NK-92 (cell line): ENCODE data around the gene FBXL20.
"Not testable (repeated sequence)": the region's sequence is repeated elsewhere in the genome, so short reads cannot be mapped to it uniquely, and the experiment has no call there.

Experiments used
- DNase-seq: peaks from one replicate; lab custom pipeline; 2025; ENCODE audit not compliant: unreplicated experiment; lab: John Stamatoyannopoulos, UW

The FBXL20 gene

GRCh38 chr17:39334008-39334744 is 67.2 kb downstream of the FBXL20 start:
- DNase-seq, result not testable (repeated sequence)

- DNase-seq, result no peak
Observed at GRCh38 chr17:39332092-39332491, 69.3 kb downstream of the FBXL20 start.

GRCh38 chr17:39328815-39329214 is 72.6 kb downstream of the FBXL20 start:
- DNase-seq, result no peak

- DNase-seq, result no peak
Observed at GRCh38 chr17:39327109-39327508, 74.3 kb downstream of the FBXL20 start.

- DNase-seq, result no peak
Observed at GRCh38 chr17:39325528-39326240, 75.7 kb downstream of the FBXL20 start.

GRCh38 chr17:39318636-39319035 is 82.8 kb downstream of the FBXL20 start:
- no peak for DNase-seq

- DNase-seq, result no peak
Observed at GRCh38 chr17:39306509-39307212, 94.8 kb downstream of the FBXL20 start.

- DNase-seq, result no peak
Observed at GRCh38 chr17:39305978-39306377, 95.4 kb downstream of the FBXL20 start.

GRCh38 chr17:39304188-39304587 is 97.2 kb downstream of the FBXL20 start:
- DNase-seq, result no peak

GRCh38 chr17:39294060-39294459 is 107.4 kb downstream of the FBXL20 start:
- DNase-seq, result no peak

- not testable (repeated sequence) for DNase-seq
Observed at GRCh38 chr17:39292546-39292945, 108.9 kb downstream of the FBXL20 start.

- DNase-seq, result not testable (repeated sequence)
Observed at GRCh38 chr17:39286513-39286912, 114.9 kb downstream of the FBXL20 start.

- no peak for DNase-seq
Observed at GRCh38 chr17:39284685-39285084, 116.7 kb downstream of the FBXL20 start.

GRCh38 chr17:39283896-39284295 is 117.5 kb downstream of the FBXL20 start:
- DNase-seq, result no peak

- no peak for DNase-seq
Observed at GRCh38 chr17:39283098-39283497, 118.3 kb downstream of the FBXL20 start.

- DNase-seq, result no peak
Observed at GRCh38 chr17:39281806-39282205, 119.6 kb downstream of the FBXL20 start.

- not testable (repeated sequence) for DNase-seq
Observed at GRCh38 chr17:39278246-39278645, 123.2 kb downstream of the FBXL20 start.

- DNase-seq, result no peak
Observed at GRCh38 chr17:39277110-39277509, 124.3 kb downstream of the FBXL20 start.

GRCh38 chr17:39276113-39276512 is 125.3 kb downstream of the FBXL20 start:
- DNase-seq, result no peak

- DNase-seq, result no peak
Observed at GRCh38 chr17:39271546-39271945, 129.9 kb downstream of the FBXL20 start.

GRCh38 chr17:39270923-39271322 is 130.5 kb downstream of the FBXL20 start:
- DNase-seq, result no peak

GRCh38 chr17:39264119-39264518 is 137.3 kb downstream of the FBXL20 start:
- DNase-seq, result no peak
